ENCODE data around the gene IGF1R.

Gene IGF1R

DNA sequence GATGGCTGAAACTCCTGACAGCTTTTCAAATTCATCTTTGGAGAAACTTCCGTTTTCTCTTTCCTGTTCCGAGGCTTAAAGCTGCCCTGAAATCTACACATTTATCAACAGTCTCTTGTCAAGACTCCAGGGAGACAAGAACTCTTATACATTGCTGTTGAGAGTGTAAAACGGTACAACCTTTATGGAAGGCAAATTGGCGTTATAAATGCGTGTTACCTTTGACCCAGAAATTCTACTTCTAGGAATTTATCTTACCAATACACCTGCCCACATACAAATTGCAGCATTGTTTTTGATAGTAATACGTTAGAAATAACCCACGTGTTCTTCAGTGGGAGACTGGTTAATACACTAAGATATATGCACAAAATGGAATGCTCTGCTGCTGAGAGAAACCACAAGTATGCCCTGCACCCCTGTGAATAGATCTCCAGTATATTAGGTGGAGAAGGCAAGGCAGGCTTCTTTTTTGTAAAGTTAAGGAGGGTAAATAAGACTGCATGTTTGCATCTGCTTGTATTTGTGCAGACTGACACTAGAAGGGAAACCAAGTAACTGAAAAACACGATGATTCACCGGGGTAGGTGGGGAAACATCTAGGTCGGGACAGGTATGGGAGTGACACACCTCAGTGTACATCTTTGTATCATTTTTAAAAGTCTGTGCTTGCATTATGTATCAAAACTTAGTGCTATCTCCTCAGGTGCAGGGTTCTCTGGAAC lies 97.5 kb downstream of the IGF1R start:
- DNase-seq (ENCODE audit: low read depth in 2 of 2) = no peak

DNA sequence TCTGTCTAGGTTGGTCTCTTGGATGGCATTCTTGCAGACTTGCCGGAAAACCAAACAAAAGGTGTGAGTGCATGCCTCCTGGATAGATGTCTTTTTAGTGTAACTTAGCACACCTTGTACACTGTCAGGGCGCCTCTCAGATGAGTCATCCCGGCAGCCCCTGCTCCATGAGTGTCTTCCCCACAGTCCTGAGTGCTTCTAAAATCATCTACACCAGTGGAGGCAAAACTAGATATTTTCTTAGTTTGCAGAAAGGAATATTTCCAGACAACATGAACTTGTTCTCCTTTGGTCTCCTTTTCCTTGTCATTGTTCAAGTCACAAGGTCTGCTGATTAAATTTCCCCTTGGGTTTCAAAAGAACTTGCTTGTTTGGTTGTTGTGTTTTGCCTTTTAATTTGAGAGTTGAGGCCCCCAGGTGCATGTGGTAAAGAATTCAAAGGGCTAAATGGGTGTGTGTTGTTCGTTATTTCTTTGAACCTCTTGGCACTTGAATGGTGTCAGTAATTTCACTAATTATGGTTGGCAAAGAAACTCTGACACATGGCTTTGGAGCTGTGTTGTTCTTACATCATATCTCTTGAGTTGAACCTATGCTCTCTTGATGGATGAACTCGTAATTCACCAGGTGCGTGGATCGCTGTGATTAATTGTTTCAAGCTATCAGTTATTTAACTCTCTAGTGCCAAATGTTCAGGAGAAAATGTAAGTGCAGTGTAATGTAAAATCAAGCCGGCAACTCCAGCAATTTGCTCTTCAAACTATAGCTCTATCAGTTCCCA lies 98.2 kb downstream of the IGF1R start:
- DNase-seq (ENCODE audit: low read depth in 2 of 2) = no peak

DNA sequence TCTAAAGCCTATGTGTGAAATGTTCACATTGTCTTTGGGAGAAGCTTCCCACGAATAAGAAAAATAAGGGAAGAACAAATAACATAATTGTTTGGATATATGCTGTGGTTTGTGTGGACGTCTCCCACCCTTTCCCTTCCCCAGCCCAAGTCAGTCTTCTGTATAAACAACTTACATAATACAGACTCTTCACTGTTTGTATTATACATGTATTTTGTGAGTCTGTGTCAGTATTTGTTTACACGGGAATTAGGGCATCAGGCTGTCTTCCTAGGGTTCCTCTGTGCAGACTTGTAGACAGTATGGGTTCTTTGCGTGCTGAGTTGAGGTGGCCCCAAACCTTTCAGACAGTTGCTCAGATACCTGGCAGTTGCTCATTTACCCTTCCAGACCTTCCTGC lies 103.4 kb downstream of the IGF1R start:
- DNase-seq (ENCODE audit: low read depth in 2 of 2) = no peak

DNA sequence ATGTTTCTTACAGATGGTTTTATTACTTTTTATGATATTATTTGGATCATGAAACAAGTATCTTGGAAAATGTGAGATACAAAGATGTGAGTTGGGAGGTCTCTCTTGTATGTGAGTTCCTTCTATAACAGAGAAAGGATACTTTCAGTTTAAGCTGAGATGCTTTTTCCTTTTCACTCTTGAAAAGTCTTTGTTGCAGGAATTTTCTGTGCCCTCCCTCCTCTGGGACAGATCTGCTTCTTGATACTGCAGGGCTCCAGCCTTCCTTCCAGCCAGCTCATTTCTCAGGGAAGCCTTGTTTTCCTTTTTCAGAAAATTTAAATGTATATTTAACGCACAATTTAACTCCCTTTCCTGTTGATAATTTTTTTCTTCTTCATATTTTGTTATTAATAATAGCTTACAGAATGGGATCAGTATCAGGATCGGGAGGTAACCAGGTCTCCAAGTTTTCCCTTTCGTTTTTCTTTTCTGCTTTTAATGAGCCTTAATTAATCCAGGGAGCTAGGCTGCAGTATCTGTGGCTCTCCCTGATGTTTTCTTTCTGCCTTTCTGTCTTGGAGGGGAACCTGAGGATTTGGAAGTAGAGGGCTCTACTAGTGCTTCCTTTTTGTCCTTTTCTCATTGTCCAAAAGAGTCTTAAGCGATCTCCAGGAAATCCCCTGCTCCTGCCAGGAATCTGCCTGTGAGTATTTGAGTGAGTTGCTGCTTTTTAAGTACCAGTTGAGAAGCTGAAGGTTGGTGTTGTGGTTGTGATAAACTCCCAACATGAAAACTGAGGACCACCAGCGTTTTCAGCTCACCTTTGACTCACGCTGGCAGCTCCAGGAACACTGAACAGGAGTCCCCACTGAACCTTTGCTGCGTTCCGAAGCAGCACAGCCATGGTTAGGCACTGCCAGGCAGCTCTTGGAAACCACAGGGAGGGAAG lies 105.7 kb downstream of the IGF1R start:
- no peak for DNase-seq (ENCODE audit: low read depth in 2 of 2)

DNA sequence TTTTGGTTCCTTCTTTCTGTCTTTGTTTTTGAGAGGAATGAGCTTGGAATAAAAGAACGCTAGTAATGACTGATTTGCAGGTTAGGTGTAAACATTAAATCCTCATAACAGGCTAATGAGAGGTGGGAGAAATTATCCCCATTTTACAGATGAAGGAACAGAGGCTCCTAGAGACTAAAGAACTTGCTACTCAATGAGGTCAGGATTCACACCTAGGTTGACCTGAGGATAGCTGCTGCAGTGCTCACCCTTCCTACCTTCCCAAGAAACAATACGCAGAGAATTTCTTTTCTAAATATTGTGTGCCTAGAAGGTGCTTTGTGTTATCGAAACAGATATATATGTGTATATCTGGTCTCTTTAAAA lies 106.3 kb downstream of the IGF1R start:
- no peak for DNase-seq (ENCODE audit: low read depth in 2 of 2)

DNA sequence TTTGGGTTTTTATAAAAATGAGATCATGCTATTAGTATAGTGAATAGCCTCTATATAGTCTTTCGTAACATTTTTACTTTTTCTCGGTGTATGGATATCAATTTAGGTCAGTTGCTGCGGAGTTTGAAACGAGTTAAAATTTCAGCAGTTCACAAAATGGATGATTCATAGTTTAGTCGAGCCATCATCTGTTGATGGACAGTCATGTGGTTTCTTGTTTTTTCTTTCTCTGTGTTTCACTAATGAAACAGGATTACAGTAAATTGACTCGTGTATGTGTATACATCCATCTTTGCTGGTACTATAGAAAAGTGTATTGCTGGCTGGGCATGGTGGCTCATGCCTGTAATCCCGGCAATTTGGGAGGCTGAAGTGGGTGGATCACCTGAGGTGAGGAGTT lies 106.8 kb downstream of the IGF1R start:
- no peak for DNase-seq (ENCODE audit: low read depth in 2 of 2)

DNA sequence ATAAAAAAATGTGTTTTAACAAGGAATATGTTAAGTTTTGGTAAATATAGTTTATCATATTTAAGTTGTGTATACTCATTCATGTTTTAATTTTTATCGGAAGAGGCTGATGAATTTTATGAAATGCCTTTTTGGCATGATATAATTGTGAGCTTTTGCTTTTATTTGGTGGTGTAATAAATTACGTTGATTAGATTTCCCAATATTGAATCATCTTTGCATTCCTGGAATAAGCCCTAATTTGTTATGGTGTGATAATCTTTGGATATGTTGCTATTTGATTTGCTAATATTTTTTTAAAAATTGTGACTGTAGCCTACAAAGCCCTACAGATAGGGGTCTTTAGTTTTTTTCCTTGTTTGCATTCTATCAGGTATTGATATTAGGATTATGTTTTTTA lies 107.4 kb downstream of the IGF1R start:
- DNase-seq (ENCODE audit: low read depth in 2 of 2) = no peak

DNA sequence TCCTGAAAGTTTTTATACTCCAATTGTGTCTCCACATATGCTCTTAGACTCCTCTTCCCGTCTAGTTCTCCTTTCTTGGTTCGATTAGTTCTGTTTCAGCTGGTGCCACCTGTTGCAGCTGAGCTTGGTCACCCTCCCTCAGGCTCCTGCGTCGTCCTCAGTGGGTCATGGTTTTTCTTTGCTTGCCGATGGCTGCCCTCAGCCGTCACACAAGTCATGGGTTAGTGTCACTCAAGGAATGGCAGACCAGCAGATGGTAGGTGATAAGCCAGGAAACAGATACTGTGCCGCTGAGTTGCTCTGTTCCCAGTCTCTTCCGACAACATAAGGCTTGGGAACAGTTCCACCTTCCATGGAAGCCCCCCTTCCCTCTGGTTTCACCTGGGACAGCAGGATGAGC lies 109.9 kb downstream of the IGF1R start:
- DNase-seq (ENCODE audit: low read depth in 2 of 2) = no peak

DNA sequence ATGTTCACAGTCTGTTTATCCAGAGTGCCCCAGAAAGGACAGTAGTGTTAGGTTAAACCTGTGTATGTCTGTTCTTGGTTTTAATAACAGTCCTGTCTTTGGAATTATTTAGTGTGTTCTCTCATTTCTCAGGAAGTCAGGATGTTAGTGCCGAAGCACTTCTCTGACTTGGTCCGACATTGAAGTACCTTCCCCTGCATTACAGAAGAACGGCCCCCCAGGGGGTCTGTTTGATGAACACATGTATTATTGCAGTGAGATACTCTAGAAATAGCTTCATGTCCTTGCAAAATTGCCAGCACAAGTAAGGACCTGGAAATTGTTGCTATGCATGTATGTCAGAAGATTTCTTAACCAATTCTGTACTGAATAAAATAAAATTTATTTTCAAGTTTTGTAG lies 110.9 kb downstream of the IGF1R start:
- DNase-seq (ENCODE audit: low read depth in 2 of 2) = no peak

DNA sequence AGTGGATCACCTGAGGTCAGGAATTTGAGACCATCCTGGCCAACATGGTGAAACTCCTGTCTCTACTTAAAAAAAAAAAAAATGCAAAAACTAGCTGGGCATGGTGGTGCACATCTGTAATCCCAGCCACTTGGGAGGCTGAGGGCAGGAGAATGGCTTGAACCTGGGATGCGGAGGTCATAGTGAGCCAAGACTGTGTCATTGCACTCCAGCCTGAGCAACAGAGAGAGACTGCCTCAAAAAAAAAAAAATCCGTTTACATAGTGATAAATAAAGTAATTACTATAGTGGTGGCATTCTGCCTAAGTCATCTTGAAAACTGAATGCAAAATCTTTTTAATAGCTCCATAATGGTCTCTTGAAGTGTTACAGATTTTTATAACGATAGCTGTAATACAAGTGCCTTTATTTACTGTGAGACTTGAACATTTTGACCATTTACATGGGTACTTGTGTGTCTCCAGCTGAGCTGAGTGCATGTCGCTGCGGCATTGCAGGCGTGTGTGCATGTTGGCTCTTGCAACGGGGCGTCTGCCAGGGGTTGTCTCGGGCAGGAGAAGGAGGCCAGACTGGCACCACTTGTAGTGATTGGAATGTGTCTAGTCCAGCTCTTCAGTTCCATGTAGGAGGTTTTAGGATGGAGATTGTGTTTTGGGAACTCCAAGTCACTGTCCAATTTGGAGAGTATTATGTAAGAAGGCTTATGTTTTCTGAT lies 111.9 kb downstream of the IGF1R start:
- no peak for DNase-seq (ENCODE audit: low read depth in 2 of 2)

DNA sequence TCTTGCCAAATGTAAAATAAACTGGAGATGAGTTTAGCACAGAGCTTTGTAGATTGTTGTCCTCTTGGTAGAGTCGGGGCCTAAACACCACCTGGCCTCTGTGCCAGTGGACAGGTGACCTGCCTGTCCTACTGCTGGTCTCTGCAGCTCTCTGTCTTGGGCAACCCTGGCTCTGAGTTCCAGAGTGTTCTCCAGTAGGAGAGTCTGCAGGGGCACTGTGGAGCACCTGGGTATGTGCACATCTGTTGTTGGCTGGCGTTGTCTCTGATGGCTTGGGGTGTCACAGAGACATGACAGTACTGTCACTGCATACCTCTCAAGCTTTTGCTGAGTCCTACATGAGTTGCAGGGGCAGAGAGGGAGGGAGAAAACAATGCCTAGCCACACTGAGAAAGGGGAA lies 112.6 kb downstream of the IGF1R start:
- no peak for DNase-seq (ENCODE audit: low read depth in 2 of 2)

DNA sequence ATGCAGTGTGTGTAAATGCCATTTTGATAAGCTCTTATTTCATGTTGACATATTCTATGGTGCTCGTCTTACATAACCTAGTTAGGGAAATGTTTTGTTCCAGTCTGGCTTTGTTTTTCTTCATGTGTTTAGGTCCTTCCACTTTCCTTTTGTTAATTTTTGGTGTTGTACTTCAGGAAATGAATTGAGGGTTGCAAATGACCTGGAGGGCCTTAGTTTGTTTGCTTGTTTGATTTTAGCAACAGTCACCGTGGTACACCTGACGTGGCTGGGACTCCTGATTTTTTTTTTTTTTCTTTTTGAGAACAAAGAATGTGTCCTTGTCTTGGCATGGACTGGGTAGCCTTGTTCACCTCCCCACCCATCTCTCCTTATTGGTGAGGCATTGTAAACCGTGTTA lies 114.8 kb downstream of the IGF1R start:
- no peak for DNase-seq (ENCODE audit: low read depth in 2 of 2)

DNA sequence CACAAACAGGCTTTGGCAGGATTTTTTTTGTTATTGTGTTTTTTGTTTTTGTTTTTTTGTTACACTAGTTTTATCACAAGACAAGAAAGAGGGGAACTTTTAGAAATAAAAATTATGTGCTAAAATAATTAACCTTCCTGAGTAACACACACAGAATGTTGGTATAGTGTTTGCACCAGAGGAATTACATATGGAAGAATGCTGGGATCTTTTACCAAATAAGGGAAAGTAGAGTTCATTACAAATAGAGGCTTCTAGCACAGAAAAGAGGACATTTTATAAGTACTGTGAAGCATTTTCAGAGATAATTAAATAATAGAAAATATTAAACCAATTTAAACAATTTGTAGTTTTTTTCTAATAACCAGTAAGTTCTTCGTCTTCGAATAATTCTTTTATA lies 116.0 kb downstream of the IGF1R start:
- no peak for DNase-seq (ENCODE audit: low read depth in 2 of 2)

DNA sequence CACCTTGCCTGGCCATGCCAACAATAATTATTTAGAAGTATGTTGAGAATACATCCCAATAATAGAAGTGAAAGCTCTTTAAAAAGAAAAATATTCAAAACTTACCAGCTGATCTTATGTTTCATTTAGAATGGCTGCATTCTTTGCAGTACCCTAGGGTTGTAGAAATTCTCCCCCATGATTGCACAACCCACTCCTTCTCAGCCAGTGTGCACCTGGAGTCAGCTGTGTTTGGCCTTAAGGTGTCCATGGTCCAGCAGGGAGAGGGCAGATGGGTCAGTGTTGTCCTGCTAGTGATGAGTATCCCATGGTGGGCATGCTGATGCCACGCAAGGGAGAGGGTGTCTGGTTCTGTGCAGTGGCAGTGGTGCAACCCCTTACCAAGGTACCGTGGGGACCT lies 117.3 kb downstream of the IGF1R start:
- no peak for DNase-seq (ENCODE audit: low read depth in 2 of 2)

DNA sequence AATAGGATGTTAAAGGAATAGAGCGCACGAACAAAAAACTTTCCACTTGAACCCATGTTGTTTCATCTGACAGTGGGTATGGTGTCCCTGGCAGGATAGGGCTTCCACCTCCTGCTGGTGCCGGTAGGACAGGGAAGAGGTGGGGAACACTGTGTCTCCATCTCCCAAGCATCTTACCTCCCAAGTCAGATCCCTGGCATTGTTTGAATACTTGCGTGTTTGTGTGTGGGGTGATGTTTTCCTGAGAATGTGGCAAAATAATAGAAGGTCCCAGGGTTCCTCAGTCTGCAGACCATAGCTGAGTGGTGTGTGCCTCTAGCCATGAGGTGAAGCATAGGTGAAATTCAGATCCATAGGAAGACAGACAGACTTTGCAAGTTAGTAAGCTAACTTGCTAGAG lies 119.4 kb downstream of the IGF1R start:
- DNase-seq (ENCODE audit: low read depth in 2 of 2) = no peak

DNA sequence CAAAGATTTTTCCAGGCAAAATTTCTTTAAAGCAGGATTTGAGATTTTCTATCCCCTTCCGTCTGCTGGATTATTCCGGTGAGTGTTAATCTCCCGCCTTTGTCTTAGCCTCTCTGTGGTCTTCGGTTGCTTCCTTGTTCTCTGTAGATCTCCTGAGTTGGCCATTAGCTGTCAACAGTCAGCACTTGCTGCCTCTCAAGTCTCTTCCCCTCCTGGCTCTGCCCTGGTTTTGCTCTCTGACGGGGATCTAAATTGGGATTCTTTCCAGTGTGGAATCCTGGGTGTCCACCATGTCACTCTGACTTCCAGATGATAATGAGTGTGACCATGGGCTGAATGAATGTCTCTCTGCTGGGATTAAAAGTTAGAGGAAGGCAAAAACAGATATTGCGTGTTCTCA lies 121.5 kb downstream of the IGF1R start:
- DNase-seq (ENCODE audit: low read depth in 2 of 2) = no peak

DNA sequence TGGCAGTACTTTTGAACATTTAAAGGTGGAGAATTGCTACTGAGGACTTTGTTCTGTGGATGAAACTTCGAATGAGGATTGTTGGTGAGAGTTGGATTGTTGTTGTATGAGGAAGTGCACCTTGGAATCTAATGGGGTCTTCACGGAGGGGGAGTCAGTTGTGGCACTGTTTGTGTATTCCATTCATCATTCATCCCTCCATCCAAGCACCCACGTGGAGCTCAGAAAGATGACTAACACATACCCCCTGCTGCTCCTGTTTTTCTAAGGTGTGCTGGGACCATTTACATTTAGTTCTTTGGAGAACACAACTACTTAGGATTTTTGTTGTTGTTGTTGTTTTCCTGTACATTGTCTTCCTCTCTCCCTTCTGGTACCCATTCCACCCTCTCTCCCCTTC lies 122.6 kb downstream of the IGF1R start:
- DNase-seq (ENCODE audit: low read depth in 2 of 2) = no peak

DNA sequence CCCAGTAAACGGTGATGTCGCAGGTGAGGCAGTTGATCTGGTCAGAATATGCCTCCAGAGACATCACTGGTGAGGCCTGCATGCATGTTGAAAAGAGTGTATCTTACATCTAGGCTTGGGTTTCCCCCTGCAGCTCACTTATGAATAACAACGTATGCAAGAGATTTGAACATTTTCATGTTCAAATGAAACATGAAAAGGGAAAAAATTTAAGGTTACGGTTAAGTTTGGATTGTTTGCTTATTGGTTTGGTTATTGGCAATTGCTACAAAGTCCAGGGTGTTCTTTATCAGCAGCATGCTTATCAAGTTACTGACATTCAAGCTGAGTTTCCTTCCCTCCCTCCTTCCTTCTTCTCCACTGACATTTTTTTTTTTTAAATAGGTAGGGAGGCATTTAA lies 123.2 kb downstream of the IGF1R start:
- no peak for DNase-seq (ENCODE audit: low read depth in 2 of 2)

DNA sequence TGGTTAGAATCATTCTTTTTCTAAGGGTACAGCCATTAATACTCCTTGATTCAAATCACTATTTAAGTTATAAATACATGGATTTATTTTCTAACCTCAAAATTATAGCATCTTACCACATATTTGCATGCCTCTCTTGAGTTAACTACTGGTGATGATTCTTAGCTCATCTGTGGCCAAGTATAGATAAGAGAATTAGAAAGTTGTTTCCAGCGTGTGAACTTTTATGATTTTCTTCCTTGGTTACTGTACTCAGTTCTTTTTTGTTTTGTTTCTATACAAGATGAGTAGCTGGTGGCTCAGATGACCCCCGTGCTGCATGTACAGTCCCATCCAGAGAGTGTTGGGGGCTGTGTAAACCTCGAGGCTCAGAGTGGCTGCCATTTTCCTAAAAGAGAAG lies 124.6 kb downstream of the IGF1R start:
- no peak for DNase-seq (ENCODE audit: low read depth in 2 of 2)

DNA sequence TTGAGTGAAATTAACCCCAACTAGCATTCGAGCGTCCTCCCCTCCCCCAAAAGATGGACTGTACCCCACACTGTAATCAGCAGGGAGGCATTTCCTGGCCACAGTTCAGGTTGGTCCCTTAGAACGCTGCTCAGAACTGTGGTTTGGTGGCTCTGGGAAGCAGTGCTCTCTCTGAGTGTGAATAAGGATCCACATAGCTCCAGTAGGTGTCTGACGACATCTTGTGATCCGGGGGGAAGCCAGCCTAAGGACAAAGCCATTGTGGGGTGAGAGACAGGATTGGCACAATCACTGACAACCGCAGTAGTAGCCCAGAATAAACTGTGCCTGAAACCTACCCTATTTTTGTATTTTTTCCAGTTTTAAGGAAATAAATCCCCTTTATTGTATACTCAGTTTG lies 125.3 kb downstream of the IGF1R start:
- DNase-seq (ENCODE audit: low read depth in 2 of 2) = no peak

DNA sequence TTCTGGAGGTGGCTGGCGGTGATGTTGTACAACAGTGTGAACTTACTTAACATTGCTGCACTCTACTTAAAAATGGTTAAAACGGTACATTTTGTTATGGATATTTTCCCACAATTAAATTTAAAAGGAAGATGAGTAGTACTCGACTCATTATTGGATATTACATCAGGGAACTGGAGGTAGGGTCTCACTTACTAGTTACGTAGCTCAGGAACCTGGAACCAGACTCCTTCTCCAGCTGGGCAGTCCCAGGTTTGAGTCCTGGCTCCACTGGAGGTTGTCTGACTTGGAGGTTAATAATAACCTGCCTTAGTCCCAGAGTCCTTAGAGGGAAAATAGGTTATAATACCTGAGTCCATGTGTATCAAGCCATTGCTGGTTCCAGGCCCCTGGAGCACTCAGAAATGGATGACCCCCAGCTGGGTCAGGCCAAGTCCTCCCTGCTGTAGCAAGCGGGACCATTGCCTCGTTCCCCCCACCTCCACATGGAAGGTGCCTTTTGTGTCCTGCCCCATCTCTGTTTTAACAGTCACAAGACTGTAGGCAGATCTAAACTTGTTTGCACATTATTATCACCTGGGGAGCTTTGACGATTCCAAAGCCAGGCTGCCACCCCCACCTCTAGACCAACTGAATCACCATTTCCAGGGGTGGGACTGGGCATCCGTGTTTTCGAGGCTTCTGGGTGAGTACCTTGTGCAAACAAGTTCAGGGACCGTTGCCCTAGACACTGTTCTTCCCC lies 126.6 kb downstream of the IGF1R start:
- no peak for DNase-seq (ENCODE audit: low read depth in 2 of 2)
